Measurements from ENCODE around the gene MAGEB6B.
"Not testable (repeated sequence)": the region's sequence is repeated elsewhere in the genome, so short reads cannot be mapped to it uniquely, and the experiment has no call there.

The MAGEB6B gene

GRCh38 chrX:26160301-26160700 is at the start of gene MAGEB6B:
Gene MAGEB6B (plus strand): TSS chrX:26160601. CDS start chrX:26160601, 0 bp downstream.
- DNase-seq (ENCODE audit: low spot score), result no peak

- DNase-seq (ENCODE audit: low spot score), result no peak
Measured at GRCh38 chrX:26138274-26138673, 22.1 kb upstream of the MAGEB6B start, which contains the start of gene MAGEB18. Gene MAGEB18 (plus strand): TSS chrX:26138343. CDS start chrX:26138986, 643 bp downstream.

- no peak for DNase-seq (ENCODE audit: low spot score)
Measured at GRCh38 chrX:26146024-26146423, 14.4 kb upstream of the MAGEB6B start.

- no peak for DNase-seq (ENCODE audit: low spot score)
Measured at GRCh38 chrX:26192204-26192603, 31.8 kb downstream of the MAGEB6B start, which contains the start of gene MAGEB6. Gene MAGEB6 (plus strand): TSS chrX:26192440. CDS start chrX:26193847, 1,407 bp downstream.

- DNase-seq (ENCODE audit: low spot score), result no peak
Measured at GRCh38 chrX:26203561-26203960, 43.2 kb downstream of the MAGEB6B start.

- DNase-seq (ENCODE audit: low spot score), result not testable (repeated sequence)
Measured at GRCh38 chrX:26204717-26205116, 44.3 kb downstream of the MAGEB6B start.

GRCh38 chrX:26208012-26208411 is 47.6 kb downstream of the MAGEB6B start:
- DNase-seq (ENCODE audit: low spot score), result no peak

Measured in AG08395 (cell line).